Fibroblast of lung (primary cell): ENCODE data around the gene PLAGL1.

Experiments
- EZH2 ChIP-seq: IDR thresholded peaks from 2 replicates; pipeline ENCODE4 v1.5.1; 2012; ENCODE audit warnings: low read length, control low read depth, mild to moderate bottlenecking; ENCODE audit errors: missing control alignments
- TF ChIP-seq, protein P1 (sequence below), 2 donors: IDR thresholded peaks in 1 of 2; conservative IDR thresholded peaks in 1 of 2; 1 replicate in 1 of 2; 2 replicates in 1 of 2; pipeline ENCODE4 v1.5.1; 2011 to 2012; ENCODE audit warnings: low read length in 2 of 2, control low read depth in 1 of 2, inconsistent platforms in 1 of 2, low read depth in 1 of 2, mild to moderate bottlenecking in 1 of 2

DNA sequence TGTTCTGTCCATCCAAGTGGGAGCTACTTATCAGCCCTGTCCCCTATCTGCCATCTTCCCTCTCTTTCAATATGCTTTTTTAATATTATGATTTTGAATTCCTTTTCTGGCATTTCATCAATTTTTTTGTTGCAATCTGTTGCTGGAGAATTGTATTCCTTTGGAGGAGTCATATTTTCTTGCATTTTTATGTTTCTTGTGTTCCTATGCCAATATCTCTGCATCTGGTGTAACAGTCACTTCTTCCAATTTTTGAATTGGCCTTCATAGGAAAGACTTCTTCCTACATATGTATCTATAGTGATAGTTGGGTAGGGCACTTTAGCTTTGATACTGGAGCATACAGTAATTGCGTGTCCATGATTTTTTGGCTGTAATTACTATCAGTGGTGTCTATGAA lies 73.7 kb downstream of the PLAGL1 start:
- TF ChIP-seq, protein P1, sequence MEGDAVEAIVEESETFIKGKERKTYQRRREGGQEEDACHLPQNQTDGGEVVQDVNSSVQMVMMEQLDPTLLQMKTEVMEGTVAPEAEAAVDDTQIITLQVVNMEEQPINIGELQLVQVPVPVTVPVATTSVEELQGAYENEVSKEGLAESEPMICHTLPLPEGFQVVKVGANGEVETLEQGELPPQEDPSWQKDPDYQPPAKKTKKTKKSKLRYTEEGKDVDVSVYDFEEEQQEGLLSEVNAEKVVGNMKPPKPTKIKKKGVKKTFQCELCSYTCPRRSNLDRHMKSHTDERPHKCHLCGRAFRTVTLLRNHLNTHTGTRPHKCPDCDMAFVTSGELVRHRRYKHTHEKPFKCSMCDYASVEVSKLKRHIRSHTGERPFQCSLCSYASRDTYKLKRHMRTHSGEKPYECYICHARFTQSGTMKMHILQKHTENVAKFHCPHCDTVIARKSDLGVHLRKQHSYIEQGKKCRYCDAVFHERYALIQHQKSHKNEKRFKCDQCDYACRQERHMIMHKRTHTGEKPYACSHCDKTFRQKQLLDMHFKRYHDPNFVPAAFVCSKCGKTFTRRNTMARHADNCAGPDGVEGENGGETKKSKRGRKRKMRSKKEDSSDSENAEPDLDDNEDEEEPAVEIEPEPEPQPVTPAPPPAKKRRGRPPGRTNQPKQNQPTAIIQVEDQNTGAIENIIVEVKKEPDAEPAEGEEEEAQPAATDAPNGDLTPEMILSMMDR (conservative IDR thresholded peaks at IDR 0.05 in 1 of 2, IDR thresholded peaks at IDR 0.05 in 1 of 2; ENCODE audit: low read depth in 1 of 2, low read length in 2 of 2) = no peak
- TF ChIP-seq EZH2 = no peak
